Measurements from ENCODE around the gene ITPKC.

DNA sequence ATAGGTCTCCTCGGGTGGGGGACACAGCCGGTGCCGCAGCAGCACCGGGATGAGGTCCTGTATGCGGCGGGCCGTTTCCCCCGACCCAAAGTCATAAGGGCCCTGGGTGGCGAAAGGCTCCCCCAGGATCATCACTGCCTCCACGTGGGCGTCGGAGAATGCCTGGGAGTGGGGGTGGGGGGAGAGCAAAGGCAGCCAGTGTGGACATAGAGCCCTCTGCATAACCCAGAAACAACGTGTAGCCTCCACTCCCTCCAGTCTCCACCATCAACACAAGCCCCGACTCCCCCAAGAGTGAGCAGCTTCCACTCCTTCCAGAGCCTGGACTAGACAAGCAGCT, 24.7 kb upstream of the ITPKC start:
- TF ChIP-seq, protein P1, sequence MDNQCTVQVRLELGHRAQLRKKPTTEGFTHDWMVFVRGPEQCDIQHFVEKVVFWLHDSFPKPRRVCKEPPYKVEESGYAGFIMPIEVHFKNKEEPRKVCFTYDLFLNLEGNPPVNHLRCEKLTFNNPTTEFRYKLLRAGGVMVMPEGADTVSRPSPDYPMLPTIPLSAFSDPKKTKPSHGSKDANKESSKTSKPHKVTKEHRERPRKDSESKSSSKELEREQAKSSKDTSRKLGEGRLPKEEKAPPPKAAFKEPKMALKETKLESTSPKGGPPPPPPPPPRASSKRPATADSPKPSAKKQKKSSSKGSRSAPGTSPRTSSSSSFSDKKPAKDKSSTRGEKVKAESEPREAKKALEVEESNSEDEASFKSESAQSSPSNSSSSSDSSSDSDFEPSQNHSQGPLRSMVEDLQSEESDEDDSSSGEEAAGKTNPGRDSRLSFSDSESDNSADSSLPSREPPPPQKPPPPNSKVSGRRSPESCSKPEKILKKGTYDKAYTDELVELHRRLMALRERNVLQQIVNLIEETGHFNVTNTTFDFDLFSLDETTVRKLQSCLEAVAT (IDR thresholded peaks at IDR 0.05) = no peak
- TF ChIP-seq, protein P2, sequence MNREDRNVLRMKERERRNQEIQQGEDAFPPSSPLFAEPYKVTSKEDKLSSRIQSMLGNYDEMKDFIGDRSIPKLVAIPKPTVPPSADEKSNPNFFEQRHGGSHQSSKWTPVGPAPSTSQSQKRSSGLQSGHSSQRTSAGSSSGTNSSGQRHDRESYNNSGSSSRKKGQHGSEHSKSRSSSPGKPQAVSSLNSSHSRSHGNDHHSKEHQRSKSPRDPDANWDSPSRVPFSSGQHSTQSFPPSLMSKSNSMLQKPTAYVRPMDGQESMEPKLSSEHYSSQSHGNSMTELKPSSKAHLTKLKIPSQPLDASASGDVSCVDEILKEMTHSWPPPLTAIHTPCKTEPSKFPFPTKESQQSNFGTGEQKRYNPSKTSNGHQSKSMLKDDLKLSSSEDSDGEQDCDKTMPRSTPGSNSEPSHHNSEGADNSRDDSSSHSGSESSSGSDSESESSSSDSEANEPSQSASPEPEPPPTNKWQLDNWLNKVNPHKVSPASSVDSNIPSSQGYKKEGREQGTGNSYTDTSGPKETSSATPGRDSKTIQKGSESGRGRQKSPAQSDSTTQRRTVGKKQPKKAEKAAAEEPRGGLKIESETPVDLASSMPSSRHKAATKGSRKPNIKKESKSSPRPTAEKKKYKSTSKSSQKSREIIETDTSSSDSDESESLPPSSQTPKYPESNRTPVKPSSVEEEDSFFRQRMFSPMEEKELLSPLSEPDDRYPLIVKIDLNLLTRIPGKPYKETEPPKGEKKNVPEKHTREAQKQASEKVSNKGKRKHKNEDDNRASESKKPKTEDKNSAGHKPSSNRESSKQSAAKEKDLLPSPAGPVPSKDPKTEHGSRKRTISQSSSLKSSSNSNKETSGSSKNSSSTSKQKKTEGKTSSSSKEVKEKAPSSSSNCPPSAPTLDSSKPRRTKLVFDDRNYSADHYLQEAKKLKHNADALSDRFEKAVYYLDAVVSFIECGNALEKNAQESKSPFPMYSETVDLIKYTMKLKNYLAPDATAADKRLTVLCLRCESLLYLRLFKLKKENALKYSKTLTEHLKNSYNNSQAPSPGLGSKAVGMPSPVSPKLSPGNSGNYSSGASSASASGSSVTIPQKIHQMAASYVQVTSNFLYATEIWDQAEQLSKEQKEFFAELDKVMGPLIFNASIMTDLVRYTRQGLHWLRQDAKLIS (CRISPR knock-in tag; IDR thresholded peaks at IDR 0.05) = no peak
- TF ChIP-seq ZNF561 (CRISPR knock-in tag; conservative IDR thresholded peaks at IDR 0.05) (no peak), MAFG (tag; conservative IDR thresholded peaks at IDR 0.05) (no peak), ZNF146 (CRISPR knock-in tag; IDR thresholded peaks at IDR 0.05; ENCODE audit: unreplicated experiment) (no peak), CREB1 (IDR thresholded peaks at IDR 0.05) (no peak), CREB1 (CRISPR knock-in tag; IDR thresholded peaks at IDR 0.05) (no peak), SP1 (CRISPR knock-in tag; IDR thresholded peaks at IDR 0.05) (no peak), SMARCA4 (IDR thresholded peaks at IDR 0.05) (no peak), HSF4 (CRISPR knock-in tag; IDR thresholded peaks at IDR 0.05; ENCODE audit: borderline replicate concordance) (no peak)
- TF ChIP-seq, protein P3, sequence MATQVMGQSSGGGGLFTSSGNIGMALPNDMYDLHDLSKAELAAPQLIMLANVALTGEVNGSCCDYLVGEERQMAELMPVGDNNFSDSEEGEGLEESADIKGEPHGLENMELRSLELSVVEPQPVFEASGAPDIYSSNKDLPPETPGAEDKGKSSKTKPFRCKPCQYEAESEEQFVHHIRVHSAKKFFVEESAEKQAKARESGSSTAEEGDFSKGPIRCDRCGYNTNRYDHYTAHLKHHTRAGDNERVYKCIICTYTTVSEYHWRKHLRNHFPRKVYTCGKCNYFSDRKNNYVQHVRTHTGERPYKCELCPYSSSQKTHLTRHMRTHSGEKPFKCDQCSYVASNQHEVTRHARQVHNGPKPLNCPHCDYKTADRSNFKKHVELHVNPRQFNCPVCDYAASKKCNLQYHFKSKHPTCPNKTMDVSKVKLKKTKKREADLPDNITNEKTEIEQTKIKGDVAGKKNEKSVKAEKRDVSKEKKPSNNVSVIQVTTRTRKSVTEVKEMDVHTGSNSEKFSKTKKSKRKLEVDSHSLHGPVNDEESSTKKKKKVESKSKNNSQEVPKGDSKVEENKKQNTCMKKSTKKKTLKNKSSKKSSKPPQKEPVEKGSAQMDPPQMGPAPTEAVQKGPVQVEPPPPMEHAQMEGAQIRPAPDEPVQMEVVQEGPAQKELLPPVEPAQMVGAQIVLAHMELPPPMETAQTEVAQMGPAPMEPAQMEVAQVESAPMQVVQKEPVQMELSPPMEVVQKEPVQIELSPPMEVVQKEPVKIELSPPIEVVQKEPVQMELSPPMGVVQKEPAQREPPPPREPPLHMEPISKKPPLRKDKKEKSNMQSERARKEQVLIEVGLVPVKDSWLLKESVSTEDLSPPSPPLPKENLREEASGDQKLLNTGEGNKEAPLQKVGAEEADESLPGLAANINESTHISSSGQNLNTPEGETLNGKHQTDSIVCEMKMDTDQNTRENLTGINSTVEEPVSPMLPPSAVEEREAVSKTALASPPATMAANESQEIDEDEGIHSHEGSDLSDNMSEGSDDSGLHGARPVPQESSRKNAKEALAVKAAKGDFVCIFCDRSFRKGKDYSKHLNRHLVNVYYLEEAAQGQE (IDR thresholded peaks at IDR 0.05; ENCODE audit: borderline replicate concordance) = no peak
- TF ChIP-seq, protein P3 (CRISPR knock-in tag; IDR thresholded peaks at IDR 0.05; ENCODE audit: low read depth) = no peak
- TF ChIP-seq, protein P4, sequence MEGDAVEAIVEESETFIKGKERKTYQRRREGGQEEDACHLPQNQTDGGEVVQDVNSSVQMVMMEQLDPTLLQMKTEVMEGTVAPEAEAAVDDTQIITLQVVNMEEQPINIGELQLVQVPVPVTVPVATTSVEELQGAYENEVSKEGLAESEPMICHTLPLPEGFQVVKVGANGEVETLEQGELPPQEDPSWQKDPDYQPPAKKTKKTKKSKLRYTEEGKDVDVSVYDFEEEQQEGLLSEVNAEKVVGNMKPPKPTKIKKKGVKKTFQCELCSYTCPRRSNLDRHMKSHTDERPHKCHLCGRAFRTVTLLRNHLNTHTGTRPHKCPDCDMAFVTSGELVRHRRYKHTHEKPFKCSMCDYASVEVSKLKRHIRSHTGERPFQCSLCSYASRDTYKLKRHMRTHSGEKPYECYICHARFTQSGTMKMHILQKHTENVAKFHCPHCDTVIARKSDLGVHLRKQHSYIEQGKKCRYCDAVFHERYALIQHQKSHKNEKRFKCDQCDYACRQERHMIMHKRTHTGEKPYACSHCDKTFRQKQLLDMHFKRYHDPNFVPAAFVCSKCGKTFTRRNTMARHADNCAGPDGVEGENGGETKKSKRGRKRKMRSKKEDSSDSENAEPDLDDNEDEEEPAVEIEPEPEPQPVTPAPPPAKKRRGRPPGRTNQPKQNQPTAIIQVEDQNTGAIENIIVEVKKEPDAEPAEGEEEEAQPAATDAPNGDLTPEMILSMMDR (IDR thresholded peaks at IDR 0.05 in 2 of 3, conservative IDR thresholded peaks at IDR 0.05 in 1 of 3; ENCODE audit: insufficient read depth in 2 of 3, low read depth in 1 of 3, low read length in 3 of 3) = no peak
- TF ChIP-seq, protein P5, sequence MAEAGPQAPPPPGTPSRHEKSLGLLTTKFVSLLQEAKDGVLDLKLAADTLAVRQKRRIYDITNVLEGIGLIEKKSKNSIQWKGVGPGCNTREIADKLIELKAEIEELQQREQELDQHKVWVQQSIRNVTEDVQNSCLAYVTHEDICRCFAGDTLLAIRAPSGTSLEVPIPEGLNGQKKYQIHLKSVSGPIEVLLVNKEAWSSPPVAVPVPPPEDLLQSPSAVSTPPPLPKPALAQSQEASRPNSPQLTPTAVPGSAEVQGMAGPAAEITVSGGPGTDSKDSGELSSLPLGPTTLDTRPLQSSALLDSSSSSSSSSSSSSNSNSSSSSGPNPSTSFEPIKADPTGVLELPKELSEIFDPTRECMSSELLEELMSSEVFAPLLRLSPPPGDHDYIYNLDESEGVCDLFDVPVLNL (CRISPR knock-in tag; IDR thresholded peaks at IDR 0.05; ENCODE audit: low read depth) = no peak
- TF ChIP-seq, protein P6, sequence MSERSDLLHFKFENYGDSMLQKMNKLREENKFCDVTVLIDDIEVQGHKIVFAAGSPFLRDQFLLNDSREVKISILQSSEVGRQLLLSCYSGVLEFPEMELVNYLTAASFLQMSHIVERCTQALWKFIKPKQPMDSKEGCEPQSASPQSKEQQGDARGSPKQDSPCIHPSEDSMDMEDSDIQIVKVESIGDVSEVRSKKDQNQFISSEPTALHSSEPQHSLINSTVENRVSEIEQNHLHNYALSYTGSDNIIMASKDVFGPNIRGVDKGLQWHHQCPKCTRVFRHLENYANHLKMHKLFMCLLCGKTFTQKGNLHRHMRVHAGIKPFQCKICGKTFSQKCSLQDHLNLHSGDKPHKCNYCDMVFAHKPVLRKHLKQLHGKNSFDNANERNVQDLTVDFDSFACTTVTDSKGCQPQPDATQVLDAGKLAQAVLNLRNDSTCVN (CRISPR knock-in tag; IDR thresholded peaks at IDR 0.05) = no peak
